GM18526 (cell line): ENCODE measurements around the gene FNBP1L.

Experiments used
- POLR2A ChIP-seq: IDR thresholded peaks from 3 replicates; pipeline ENCODE4 v1.6.1; 2011; ENCODE audit not compliant: insufficient read length; ENCODE audit errors: extremely low read depth

Gene FNBP1L

GRCh38 chr1:93447481-93448291 is at the start of gene FNBP1L:
Gene FNBP1L (plus strand): TSS chr1:93448118. CDS start chr1:93448282, 164 bp downstream.
- TF ChIP-seq POLR2A = no peak

- no peak for TF ChIP-seq POLR2A
Measured at GRCh38 chr1:93399781-93400180, 48.1 kb upstream of the FNBP1L start.

- TF ChIP-seq POLR2A = no peak
Measured at GRCh38 chr1:93408203-93408602, 39.7 kb upstream of the FNBP1L start.

GRCh38 chr1:93411000-93411399 is 36.9 kb upstream of the FNBP1L start:
- TF ChIP-seq POLR2A = no peak

GRCh38 chr1:93414749-93415148 is 33.2 kb upstream of the FNBP1L start:
- TF ChIP-seq POLR2A = no peak

- TF ChIP-seq POLR2A = no peak
Measured at GRCh38 chr1:93415296-93415695, 32.6 kb upstream of the FNBP1L start.

GRCh38 chr1:93416183-93416582 is 31.7 kb upstream of the FNBP1L start:
- no peak for TF ChIP-seq POLR2A

GRCh38 chr1:93419344-93419743 is 28.6 kb upstream of the FNBP1L start:
- TF ChIP-seq POLR2A = no peak

GRCh38 chr1:93420400-93420799 is 27.5 kb upstream of the FNBP1L start:
- no peak for TF ChIP-seq POLR2A

GRCh38 chr1:93426181-93426580 is 21.7 kb upstream of the FNBP1L start:
- no peak for TF ChIP-seq POLR2A

- TF ChIP-seq POLR2A = no peak
Measured at GRCh38 chr1:93427656-93428055, 20.3 kb upstream of the FNBP1L start.

- no peak for TF ChIP-seq POLR2A
Measured at GRCh38 chr1:93433407-93433961, 14.4 kb upstream of the FNBP1L start.

GRCh38 chr1:93434088-93434487 is 13.8 kb upstream of the FNBP1L start:
- no peak for TF ChIP-seq POLR2A

- no peak for TF ChIP-seq POLR2A
Measured at GRCh38 chr1:93434987-93435386, 12.9 kb upstream of the FNBP1L start.

GRCh38 chr1:93435443-93435842 is 12.5 kb upstream of the FNBP1L start:
- TF ChIP-seq POLR2A = no peak

GRCh38 chr1:93436496-93436895 is 11.4 kb upstream of the FNBP1L start:
- TF ChIP-seq POLR2A = no peak
